Measurements from ENCODE around the gene CCBE1. TPM values are rescaled to one million over a fixed set of nuclear protein-coding genes. Genes with fewer than 3 reads are reported as not detected.

The CCBE1 gene
- total RNA-seq, 2 donors from 2014 or later: 0.27 to 3.1 TPM

DNA sequence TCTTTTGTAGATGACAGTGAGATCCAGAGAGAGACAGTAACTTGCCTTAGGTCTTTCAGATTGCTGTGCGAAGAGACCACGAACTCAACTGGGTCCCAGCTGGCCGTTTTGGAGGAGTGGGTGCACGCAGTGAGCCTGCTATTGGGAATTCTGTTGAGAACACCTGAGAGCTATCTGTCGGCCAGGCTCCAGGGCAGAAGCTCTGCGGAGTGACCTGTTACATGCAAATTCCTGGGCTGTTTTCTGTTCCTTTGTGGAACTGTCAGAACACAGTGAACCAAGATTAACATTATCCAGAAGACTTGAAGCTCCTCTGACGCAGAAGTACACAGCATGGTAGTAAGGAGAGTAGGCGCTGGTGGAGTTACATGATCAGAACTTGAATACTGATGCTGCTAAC is 238.6 kb downstream of the CCBE1 start:
- Histone ChIP-seq H3K27me3 (no peaks in the 10 kb centered on the region), H3K4me3 (no peak overlapping the region), H3K9ac (ENCODE audit: low read depth in 2 of 2, low read length in 2 of 2) (no peak overlapping the region), H3K36me3 (no peaks in the 10 kb centered on the region), H3K27ac (no peak overlapping the region), H3K9me3 (no peaks in the 10 kb centered on the region), H3K4me1 (no peaks in the 10 kb centered on the region)
- no peak for TF ChIP-seq CTCF (IDR thresholded peaks at IDR 0.05)
- intact Hi-C loops (cut with DNase I): loop anchor here (2.0 kb wide), 1 partner anchor 364 kb away; no protein-coding TSS in a partner anchor
- DNase-seq: no peak

DNA sequence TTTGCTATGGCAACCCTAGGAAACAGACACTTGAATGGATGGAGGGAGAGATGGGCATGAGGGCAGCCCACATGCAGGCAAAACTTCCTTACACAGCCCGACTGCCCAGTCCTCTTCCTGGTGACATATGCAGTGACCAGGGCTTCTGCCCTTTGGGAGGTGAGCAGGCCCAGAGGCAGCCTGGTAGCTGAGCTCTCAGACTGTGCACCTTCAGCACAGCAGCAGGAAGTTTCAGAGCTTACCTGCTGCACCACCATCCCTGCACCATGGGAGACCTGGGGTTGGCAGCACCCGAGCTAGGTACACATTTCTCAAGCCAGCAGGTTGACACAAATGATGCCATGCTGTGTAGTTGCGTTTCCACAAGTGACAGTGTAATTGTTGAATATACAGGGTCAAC is 240.6 kb downstream of the CCBE1 start:
- no peak for DNase-seq
- no peaks in the 10 kb centered on the region for H3K4me1 ChIP-seq
- no peak overlapping the region for H3K4me3 ChIP-seq
- intact Hi-C loops (cut with DNase I): no loop called here
- H3K27ac ChIP-seq: no peak overlapping the region
- no peaks in the 10 kb centered on the region for H3K36me3 ChIP-seq
- no peaks in the 10 kb centered on the region for H3K27me3 ChIP-seq
- no peak for TF ChIP-seq CTCF (IDR thresholded peaks at IDR 0.05)
- no peaks in the 10 kb centered on the region for H3K9me3 ChIP-seq
- H3K9ac ChIP-seq (ENCODE audit: low read depth in 2 of 2, low read length in 2 of 2): no peak overlapping the region

- H3K36me3 ChIP-seq: no peaks in the 10 kb centered on the region
- no peak overlapping the region for H3K27ac ChIP-seq
- intact Hi-C loops (cut with DNase I): no loop called here
- no peak for TF ChIP-seq CTCF (IDR thresholded peaks at IDR 0.05)
- H3K9me3 ChIP-seq: no peaks in the 10 kb centered on the region
- H3K27me3 ChIP-seq: no peaks in the 10 kb centered on the region
- no peak overlapping the region for H3K4me3 ChIP-seq
- no peaks in the 10 kb centered on the region for H3K4me1 ChIP-seq
- H3K9ac ChIP-seq (ENCODE audit: low read depth in 2 of 2, low read length in 2 of 2): no peak overlapping the region
- no peak for DNase-seq
Observed at GRCh38 chr18:59455728-59456276, 241.4 kb downstream of the CCBE1 start.

GRCh38 chr18:59454909-59455727 is 242.1 kb downstream of the CCBE1 start:
- intact Hi-C loops (cut with DNase I): no loop called here
- no peak for TF ChIP-seq CTCF (IDR thresholded peaks at IDR 0.05)

DNA sequence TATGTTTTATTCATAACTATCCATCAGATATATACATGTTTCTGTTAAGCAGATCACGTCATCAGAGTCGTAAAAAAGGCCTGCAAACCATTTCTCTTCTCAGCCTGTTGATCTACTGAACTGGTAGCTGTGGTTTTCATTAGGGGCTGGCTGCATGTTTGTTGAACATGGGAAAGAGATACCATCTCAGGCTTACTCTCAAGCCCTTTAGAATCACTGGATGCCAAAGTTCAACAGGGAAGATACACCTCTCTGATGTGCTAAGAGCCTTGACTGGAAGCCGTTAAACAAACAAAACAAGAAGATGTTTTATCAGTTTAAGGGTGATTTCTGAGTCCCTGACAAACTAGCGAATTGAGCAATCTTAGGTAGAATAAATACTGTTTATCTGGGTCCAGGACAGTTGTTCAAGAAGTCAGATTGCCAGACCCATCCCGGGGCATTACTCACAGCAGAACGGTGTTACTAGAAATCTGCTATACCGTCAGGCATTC is 243.7 kb downstream of the CCBE1 start:
- Histone ChIP-seq H3K4me3 (no peak overlapping the region), H3K9ac (ENCODE audit: low read depth in 2 of 2, low read length in 2 of 2) (no peak overlapping the region), H3K27ac (no peak overlapping the region), H3K9me3 (no peaks in the 10 kb centered on the region), H3K36me3 (no peaks in the 10 kb centered on the region), H3K27me3 (no peaks in the 10 kb centered on the region), H3K4me1 (no peaks in the 10 kb centered on the region)
- intact Hi-C loops (cut with DNase I): no loop called here
- TF ChIP-seq CTCF (IDR thresholded peaks at IDR 0.05): no peak
- no peak for DNase-seq

More at GRCh38 chr18:59454909-59455727, 242.1 kb downstream of the CCBE1 start:
- Histone ChIP-seq H3K4me3 (no peak overlapping the region), H3K27me3 (no peaks in the 10 kb centered on the region), H3K9me3 (no peaks in the 10 kb centered on the region), H3K9ac (ENCODE audit: low read depth in 2 of 2, low read length in 2 of 2) (no peak overlapping the region), H3K36me3 (no peaks in the 10 kb centered on the region), H3K27ac (no peak overlapping the region), H3K4me1 (no peaks in the 10 kb centered on the region)
- DNase-seq: no peak
